MCF 10A (cell line): ENCODE results near the gene PARP12. TPM values are rescaled to one million over a fixed set of nuclear protein-coding genes. Genes with fewer than 3 reads are reported as not detected.

Experiments used
- BruUV-seq: library from RNA; stranded (reverse); fragments of 400-500 nt; replicated peaks from 2 replicates; lab custom pipeline; 2021; lab: Mats Ljungman, UMichigan
- CTCF ChIA-PET: fragments of 300-600 bp; sonication (Branson Sonifier 250); formaldehyde crosslinking; extraction: SDS; loops from one replicate; lab custom pipeline; 2021; ENCODE audit warnings: antibody characterized with exemption, inconsistent platforms; lab: Yijun Ruan, JAX
- POLR2A ChIA-PET: fragments of 300-600, 350-650 bp; sonication (Branson Sonifier 250); formaldehyde crosslinking; extraction: SDS; loops from one replicate; lab custom pipeline; 2020; ENCODE audit warnings: antibody characterized with exemption, inconsistent platforms; lab: Yijun Ruan, JAX
- DNase-seq: peaks from one replicate; pipeline ENCODE4 v3.0.0-alpha.2; 2018; ENCODE audit not compliant: unreplicated experiment
- H3K27ac Mint-ChIP-seq: one replicate; pipeline ENCODE4 v1.8.0; 2022; ENCODE audit warnings: mild to moderate bottlenecking, low read depth, mixed read lengths; ENCODE audit not compliant: unreplicated experiment
- H3K27me3 Mint-ChIP-seq: one replicate; pipeline ENCODE4 v1.8.0; 2022; ENCODE audit warnings: mixed read lengths; ENCODE audit not compliant: insufficient read depth, unreplicated experiment
- H3K36me3 Mint-ChIP-seq: one replicate; pipeline ENCODE4 v1.8.0; 2022; ENCODE audit warnings: mild to moderate bottlenecking, moderate library complexity, mixed read lengths; ENCODE audit not compliant: insufficient read depth, unreplicated experiment
- H3K4me1 Mint-ChIP-seq: one replicate; pipeline ENCODE4 v1.8.0; 2022; ENCODE audit warnings: mixed read lengths; ENCODE audit not compliant: insufficient read depth, unreplicated experiment
- H3K4me3 Mint-ChIP-seq: one replicate; pipeline ENCODE4 v1.8.0; 2022; ENCODE audit warnings: mild to moderate bottlenecking, moderate library complexity, mixed read lengths; ENCODE audit not compliant: unreplicated experiment
- H3K9me3 Mint-ChIP-seq: one replicate; pipeline ENCODE4 v1.8.0; 2022; ENCODE audit warnings: mixed read lengths; ENCODE audit not compliant: unreplicated experiment
- intact Hi-C: fragments of 100-400 bp; cut with micrococcal nuclease; formaldehyde crosslinking; loops from 2 replicates; pipeline ENCODE4 v1.14.1; 2022
- total RNA-seq: library from RNA; stranded (reverse); gene quantifications from 2 replicates; pipeline ENCODE4 v1.2.3, GENCODE V29; 2022
- TF ChIP-seq, protein P1 (sequence below): fragments of 200-600 bp; IDR thresholded peaks from one replicate; pipeline ENCODE4 v1.8.0; 2022; ENCODE audit warnings: antibody characterized with exemption, mild to moderate bottlenecking; ENCODE audit not compliant: unreplicated experiment

The PARP12 gene
- total RNA-seq, 1 experiment from 2014 or later, result 35.0 TPM

DNA sequence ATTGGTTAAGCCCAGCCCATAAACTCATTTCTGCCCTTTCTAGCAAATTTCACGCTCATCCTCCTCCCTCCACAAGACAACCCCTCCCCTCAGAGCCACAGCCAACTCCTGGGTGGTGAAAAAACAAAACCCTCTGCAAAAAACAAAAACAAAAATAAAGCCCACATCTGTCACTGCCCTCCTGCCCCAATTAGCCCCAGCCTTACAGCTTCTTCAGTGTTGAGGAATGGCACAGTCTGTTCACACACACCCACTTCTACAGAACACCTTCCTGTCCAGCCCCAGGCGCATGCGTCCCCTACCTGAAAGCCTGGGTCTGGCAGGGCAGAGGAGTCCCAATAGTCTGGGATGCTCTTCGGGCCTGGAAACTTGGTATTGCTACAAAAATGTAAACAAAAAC is 34.4 kb downstream of the PARP12 start:
- Mint-ChIP-seq H3K27ac (no peak overlapping the region), H3K4me1 (peaks cover 9% of the 10 kb centered on the region), H3K36me3 (peaks cover 44% of the 10 kb centered on the region), H3K4me3 (no peak overlapping the region), H3K27me3 (no peaks in the 10 kb centered on the region), H3K9me3 (no peaks in the 10 kb centered on the region)
- ChIA-PET POLR2A (no interaction called here), CTCF (no interaction called here)
- TF ChIP-seq, protein P1, sequence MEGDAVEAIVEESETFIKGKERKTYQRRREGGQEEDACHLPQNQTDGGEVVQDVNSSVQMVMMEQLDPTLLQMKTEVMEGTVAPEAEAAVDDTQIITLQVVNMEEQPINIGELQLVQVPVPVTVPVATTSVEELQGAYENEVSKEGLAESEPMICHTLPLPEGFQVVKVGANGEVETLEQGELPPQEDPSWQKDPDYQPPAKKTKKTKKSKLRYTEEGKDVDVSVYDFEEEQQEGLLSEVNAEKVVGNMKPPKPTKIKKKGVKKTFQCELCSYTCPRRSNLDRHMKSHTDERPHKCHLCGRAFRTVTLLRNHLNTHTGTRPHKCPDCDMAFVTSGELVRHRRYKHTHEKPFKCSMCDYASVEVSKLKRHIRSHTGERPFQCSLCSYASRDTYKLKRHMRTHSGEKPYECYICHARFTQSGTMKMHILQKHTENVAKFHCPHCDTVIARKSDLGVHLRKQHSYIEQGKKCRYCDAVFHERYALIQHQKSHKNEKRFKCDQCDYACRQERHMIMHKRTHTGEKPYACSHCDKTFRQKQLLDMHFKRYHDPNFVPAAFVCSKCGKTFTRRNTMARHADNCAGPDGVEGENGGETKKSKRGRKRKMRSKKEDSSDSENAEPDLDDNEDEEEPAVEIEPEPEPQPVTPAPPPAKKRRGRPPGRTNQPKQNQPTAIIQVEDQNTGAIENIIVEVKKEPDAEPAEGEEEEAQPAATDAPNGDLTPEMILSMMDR, result no peak
- DNase-seq, result no peak
- intact Hi-C loops, result no loop called here
- BruUV-seq, result no TSS peak

DNA sequence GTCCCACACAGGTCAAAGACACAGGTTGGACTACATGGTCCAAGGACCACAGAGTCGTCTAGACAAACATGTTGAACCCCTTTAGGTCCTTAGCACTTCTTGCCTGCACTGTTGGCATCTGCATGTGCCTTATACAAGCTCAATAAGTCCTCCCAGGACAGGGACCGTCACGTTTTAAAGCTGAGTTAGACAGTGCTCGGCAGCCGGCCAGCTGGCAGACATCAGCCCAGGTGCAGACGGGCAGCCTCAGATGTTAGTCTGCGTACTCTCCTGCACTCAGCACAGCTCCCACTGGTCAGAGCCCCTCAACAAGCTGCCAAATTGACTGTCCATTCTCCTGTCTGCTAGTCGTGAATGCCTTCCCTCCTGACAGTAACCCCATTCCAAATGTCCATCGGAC is 34.9 kb downstream of the PARP12 start:
- H3K27me3 Mint-ChIP-seq, result no peaks in the 10 kb centered on the region
- peaks cover 46% of the 10 kb centered on the region for H3K36me3 Mint-ChIP-seq
- peaks cover 6% of the 10 kb centered on the region for H3K4me1 Mint-ChIP-seq
- POLR2A ChIA-PET, result no interaction called here
- H3K4me3 Mint-ChIP-seq, result no peak overlapping the region
- BruUV-seq, result no TSS peak
- no peak for DNase-seq
- CTCF ChIA-PET, result no interaction called here
- intact Hi-C loops, result no loop called here
- TF ChIP-seq, protein P1, result no peak
- H3K9me3 Mint-ChIP-seq, result no peaks in the 10 kb centered on the region
- no peak overlapping the region for H3K27ac Mint-ChIP-seq

DNA sequence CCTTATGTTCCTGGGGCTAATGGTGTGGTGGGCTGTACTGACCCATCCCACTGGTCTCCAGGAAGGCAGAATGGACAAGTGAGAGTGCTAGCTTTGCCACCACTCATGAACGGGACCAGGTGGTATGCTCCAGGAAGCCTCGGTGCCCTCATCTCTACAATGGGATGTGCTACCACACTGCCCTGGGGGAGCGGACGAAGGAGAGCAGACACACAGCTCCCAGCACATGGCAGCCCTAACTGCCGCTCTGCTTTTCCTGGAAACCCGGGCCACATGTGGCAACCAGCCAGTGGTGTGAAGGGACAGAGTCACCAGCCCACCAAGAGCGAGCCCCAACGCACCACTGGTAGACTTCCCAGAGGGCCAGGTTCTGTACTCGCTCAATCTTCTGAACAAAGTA is 35.8 kb downstream of the PARP12 start:
- Mint-ChIP-seq H3K27me3 (no peaks in the 10 kb centered on the region), H3K36me3 (peaks cover 55% of the 10 kb centered on the region), H3K9me3 (no peaks in the 10 kb centered on the region), H3K4me3 (no peak overlapping the region), H3K27ac (no peak overlapping the region), H3K4me1 (no peaks in the 10 kb centered on the region)
- DNase-seq, result no peak
- intact Hi-C loops, result no loop called here
- ChIA-PET POLR2A (interaction anchor here (0.6 kb wide), 1 partner anchor 316 kb away, joined by 4 read pairs; no protein-coding TSS in a partner anchor), CTCF (no interaction called here)
- TF ChIP-seq, protein P1, result no peak
- no TSS peak for BruUV-seq

DNA sequence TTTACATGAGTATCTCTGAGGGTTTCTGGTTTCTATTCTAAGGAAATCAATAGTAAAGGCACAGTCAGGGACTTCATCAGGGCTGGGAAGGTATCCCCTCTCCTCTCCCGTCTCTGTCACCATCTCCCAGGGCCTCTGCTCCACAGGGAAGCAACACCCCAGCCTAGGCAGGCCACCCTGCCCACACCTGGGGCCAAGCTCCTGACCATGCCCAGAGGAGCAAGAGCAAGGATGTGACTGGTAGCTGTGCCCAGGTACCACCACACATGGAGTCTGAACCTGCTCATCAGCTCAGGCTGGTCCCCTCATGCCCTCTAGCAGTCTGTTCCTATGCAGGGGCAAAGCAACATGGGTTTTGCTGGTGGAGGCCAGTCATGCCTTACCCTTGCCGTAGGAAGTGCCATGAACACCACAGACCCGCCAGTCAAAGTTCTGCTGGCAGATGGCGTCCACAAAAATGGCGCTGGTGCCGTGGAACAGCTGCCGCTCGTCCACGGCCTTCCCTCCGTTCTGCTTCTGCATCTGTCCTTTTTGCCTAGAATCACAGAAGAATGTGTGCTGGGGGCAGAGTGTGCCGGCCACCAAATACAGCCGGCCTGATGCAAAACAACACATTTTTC is 36.8 kb downstream of the PARP12 start:
- no peak for DNase-seq
- ChIA-PET CTCF (no interaction called here), POLR2A (interaction anchor here (0.6 kb wide), 1 partner anchor 8 kb away, joined by 3 read pairs; no protein-coding TSS in a partner anchor)
- H3K4me3 Mint-ChIP-seq, result no peak overlapping the region
- H3K36me3 Mint-ChIP-seq, result peaks cover 50% of the 10 kb centered on the region
- no TSS peak for BruUV-seq
- no peaks in the 10 kb centered on the region for H3K27me3 Mint-ChIP-seq
- no peak overlapping the region for H3K27ac Mint-ChIP-seq
- no peaks in the 10 kb centered on the region for H3K4me1 Mint-ChIP-seq
- intact Hi-C loops, result no loop called here
- H3K9me3 Mint-ChIP-seq, result no peaks in the 10 kb centered on the region
- TF ChIP-seq, protein P1, result no peak
